Left renal cortex interstitium (tissue), 4 donors: ENCODE results near the gene RGS9. TPM values are rescaled to one million over a fixed set of nuclear protein-coding genes. Genes with fewer than 3 reads are reported as not detected.

ENCODE experiments used
- DNase-seq, 4 donors: peaks; one replicate each; pipeline ENCODE4 v3.0.0-alpha.2; 2013; ENCODE audit warnings: low read depth in 4 of 4, low spot score in 2 of 4, missing footprints in 1 of 4
- polyA plus RNA-seq, 4 donors: library from polyadenylated mRNA; unstranded; fragments of 120-200 nt; gene quantifications; one replicate each; pipeline ENCODE4 v1.2.1, GENCODE V29; 2013; ENCODE audit not compliant: insufficient read length in 4 of 4

The RGS9 gene
- polyA plus RNA-seq, 4 donors, result 12.2 to 16.2 (median 14.6) TPM

DNA sequence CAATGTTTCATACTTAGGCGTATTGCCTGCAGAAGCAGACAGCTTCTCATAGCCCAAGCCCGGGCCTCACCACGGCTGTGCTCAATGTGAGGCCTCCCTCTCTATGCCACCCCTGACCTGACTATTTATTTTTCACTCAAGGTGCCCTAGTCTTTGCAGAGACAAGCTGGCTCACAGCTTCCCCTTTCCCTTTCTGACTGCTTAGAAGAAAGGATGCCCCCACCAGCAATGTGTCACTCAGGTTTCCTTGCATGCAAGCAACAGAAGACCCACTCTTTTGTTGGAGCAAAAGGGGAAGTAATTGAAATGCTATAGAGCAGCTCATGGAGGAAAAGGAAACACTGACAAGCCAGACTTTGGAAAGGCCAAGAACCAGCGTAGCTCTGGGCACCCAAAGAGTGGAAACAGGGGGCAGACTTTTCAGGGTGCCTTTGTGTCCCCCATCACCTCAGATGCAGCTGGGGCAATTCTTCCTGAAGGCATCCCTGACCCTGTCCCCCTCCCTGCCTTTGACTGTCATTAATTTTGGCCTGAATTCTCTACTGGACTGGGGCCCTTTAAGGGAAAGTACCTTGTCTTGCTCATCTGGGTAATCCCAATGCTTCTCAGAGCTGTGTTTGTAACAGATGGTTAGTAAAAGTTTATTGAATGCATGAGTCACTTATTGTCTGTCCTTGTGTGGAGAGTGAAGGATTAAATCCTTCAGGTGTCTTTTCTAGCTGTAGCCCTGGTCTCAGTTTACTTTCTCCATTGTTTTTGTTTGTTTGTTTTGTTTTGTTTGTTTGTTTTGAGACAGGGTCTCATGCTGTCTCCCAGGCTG is 17.8 kb downstream of the RGS9 start:
- DNase-seq, result no peak

DNA sequence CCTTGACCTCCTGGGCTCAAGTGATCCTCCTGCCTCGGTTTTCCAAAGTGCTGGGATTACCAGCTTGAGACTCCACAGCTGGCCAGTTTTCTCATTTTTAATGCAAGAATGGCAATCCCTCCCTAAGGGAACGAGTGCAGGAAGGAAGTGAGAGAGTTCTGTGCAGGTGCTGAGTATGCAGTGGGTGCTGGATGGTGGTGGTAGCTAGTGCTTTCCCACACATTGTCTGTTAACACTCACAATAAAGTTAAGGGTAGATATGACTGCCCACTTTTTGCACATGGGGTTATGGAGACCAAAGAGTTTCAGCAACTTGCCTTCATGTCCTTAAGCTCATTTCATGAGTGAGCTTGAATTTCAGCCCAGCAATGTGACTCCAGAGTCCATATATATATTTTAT is 18.5 kb downstream of the RGS9 start:
- no peak for DNase-seq

DNA sequence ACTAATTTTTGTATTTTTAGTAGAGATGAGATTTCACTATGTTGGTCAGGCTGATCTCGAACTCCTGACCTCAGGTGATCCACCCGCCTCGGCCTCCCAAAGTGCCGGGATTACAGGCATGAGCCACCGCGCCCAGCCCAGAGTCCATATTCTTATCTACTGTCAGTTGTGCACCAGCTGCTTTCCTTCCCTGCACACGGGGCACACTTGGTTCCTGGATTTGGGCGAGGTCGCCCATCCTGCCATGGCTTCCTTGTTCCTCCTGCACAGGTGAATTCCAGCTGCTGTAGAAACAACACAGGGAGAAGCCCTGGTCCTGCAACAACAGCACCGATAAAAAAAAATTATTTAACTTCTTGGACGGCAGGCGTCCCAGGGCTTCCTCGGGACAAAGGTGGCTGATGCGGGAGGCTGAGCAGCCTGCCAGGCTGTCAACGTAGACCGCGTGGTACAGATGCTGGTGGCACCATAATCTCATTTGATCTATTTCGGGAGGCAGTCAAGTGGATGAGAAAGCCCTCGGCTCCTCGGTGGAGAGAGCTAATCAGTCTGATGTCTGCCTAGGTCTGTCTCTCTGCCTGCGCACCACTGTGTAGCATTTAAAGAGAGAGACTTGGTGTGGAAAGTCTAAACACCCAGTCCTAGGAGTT is 19.1 kb downstream of the RGS9 start:
- no peak for DNase-seq

DNA sequence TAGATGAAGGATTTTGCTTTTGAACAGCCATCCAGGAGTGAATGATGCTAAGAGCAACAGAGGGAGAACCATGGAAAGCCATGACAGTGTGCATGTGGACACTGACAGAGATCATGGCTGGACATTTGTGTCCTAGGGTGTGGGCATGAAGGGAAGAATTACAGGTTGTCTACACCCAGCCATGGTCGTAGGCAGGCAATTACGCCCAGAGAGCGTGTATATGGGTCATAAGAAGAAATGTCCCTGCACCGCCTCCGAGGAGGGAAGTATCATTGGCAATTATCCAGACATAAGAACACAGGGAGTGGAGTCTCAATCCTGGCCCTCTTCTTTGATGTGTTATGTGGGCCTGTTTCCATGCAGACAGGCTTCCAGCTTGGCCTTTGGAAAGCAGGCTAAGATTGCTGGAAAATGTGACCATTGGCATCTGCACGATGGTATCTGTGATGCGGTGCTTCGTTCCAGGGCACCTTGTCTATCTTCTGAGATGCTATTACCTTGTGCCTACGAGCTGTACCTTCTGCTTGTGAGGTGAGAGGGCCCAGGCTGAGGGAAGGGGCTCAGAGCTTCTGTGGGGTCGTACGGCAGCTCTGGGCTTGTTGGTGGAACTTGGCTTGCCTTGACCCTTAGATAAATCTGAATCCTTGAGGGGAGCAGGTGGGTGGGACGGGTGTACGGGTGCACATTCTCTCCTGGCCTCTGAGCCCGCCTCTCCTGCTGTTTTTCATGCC is 19.8 kb downstream of the RGS9 start:
- no peak for DNase-seq

GRCh38 chr17:65158041-65158440 is 20.9 kb downstream of the RGS9 start:
- no peak for DNase-seq

- DNase-seq, result no peak
These were observed 21.5 kb downstream of the RGS9 start for GRCh38 chr17:65158622-65159021.

- DNase-seq, result no peak
These were observed 23.3 kb downstream of the RGS9 start for GRCh38 chr17:65160516-65160915.

DNA sequence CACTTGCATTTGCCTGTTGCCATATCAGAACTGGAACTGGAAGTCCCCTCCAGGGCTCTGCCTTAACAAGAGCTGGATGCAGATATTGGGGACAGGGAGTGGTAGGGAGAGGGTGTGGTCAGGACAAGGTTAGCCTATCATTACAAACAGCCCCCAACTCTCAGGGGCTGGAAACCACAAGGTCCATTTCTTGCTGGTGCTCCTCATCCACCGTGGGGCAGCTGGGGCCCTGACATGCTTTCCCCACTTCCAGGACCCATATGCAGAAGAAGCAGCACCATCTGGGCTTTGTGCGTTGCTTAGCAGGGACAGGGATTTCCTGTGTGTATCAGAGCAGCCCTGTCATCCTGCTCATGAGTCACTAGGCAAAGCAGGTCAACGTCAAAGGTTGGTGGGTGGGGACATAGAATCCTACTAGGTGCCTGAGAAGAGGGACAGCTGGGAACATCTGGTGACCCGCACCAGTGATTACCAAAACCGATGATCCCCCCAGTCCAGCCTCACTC is 26.9 kb downstream of the RGS9 start:
- DNase-seq, result no peak

GRCh38 chr17:65166787-65167186 is 29.6 kb downstream of the RGS9 start:
- no peak for DNase-seq

GRCh38 chr17:65167566-65167965 is 30.4 kb downstream of the RGS9 start:
- no peak for DNase-seq

- DNase-seq, result no peak
These were observed 32.5 kb downstream of the RGS9 start for GRCh38 chr17:65169691-65170090.

DNA sequence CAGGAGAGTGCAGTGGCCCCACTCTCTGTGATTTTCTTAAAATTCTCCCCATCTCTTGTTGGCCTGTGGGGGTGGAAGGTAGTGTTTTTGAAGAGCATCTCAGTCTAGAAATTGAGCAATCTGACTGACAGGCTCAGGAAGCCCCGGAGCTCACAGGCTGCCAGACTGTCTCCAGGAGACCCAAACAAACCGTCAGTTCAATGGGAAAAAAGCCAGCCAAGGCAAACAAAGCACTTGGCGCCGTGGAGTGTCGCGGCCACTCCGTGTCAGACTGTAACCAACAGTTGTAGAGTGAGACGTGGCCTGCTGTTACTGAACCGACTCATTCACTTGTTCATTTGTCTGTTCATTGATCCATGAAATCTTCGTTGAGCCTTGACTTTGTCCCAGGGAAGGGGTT is 33.7 kb downstream of the RGS9 start:
- no peak for DNase-seq

DNA sequence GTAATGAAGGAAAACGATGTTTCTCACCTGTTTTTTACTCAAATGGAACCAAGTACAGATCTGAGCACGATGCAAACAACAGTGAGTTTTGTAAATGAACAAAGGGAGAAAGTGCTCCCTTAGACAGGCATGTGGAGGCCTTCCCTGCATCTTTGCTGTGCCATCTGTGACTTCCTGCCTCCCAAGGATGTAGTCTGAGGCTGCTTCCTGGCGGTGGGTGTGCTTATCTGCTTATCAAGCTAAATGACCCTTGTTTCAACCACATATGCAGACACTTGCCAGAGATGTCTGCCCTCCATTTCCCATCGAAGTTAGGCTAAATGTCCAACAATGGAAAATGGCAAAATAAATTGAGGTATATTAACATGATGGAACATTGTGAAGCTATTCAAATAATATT is 34.6 kb downstream of the RGS9 start:
- no peak for DNase-seq

GRCh38 chr17:65172496-65173136 is 35.4 kb downstream of the RGS9 start:
- DNase-seq, result no peak

GRCh38 chr17:65173284-65173793 is 36.2 kb downstream of the RGS9 start:
- DNase-seq, result no peak

- DNase-seq, result no peak
These were observed 37.0 kb downstream of the RGS9 start for GRCh38 chr17:65173976-65174683.

DNA sequence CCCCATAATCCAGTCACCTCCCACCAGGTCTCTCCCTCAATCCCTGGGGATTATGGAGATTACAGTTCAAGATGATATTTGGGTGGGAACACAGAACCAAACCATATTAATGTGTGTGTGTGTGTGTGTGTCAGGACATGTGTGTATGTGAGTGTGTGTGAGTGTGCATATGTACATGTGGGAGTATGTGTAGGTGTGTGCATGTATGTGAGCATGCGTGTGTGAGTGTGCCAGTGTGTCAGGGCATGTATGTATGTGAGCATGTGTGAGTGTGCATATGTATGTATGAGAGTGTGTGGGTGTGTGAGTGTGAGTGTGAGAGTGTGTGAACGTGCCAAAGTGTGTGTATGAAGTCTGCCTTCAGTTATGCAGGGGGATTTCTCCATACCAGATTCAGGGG is 37.8 kb downstream of the RGS9 start:
- no peak for DNase-seq

GRCh38 chr17:65175952-65176351 is 38.8 kb downstream of the RGS9 start:
- DNase-seq, result no peak

DNA sequence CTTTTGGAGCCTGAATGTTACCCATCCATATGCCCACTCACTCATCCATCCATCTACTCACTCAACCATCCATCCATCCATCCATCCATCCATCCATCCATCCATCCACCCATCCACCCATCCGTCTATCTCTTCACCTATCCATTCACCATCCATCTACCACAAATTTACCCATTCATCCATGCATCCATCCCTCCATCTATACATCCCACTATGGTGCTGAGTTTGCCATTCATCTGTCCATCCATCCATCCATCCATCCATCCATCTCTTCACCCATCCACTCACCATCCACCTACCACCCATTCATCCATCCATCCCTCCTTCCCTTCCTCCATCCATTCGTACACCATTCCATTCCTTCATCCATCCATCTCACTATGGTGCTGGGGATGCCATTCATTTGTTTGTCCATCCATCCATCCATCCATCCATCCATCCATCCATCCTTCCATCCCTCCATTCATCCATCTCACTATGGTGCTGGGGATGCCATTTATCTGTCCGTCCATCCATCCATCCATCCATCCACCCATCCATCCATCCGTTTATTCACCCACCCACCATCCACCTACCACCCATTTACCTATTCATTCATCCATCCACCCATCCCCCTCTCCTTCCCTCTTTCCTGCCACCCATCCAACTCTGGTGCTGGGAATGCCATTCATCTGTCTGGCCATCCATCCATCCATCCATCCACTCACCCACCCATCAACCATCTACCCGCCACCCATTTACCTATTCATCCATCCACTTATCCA is 39.7 kb downstream of the RGS9 start:
- DNase-seq, result no peak
